ENCODE results near the gene TH. TPM values are rescaled to one million over a fixed set of nuclear protein-coding genes. Genes with fewer than 3 reads are reported as not detected.
A peak's percentile ranks its signal among the peaks of the same experiment; 100 is the strongest.

TH gene
- total RNA-seq, 2 experiments from 2014 or later: not detected

DNA sequence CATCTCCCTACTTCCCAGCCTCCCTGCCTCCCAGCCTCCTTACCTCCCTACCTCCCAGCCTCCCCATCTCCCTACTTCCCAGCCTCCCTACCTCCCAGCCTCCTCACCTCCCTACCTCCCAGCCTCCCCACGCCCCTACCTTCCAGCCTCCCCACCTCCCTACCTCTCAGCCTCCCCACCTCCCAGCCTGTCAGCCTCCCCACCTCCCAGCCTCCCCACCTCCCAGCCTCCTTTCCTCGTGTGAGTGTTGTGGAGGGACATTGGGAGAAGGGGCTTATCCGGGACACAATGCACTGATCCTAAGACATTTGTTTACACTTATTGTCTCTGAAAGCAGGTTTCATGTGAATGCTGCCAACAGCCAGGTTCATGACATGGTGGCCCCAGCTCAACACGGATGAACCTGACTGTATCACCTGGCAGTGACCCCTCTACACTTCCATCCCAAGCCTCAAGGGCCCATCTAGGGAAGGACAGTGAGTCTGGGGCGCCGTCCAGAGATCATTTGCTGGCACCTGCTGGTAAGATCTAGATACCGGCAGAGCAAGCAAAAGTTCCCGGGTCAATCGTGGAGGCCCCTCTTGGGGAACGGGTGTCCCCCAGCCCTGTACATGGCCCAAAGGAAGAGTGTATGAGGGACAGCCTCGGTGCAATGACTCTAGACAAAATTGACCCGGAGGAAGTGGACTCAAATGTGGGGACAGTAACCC lies 34.5 kb upstream of the TH start:
- CTCF ChIA-PET: no interaction called here
- Mint-ChIP-seq H3K9me3 (ENCODE audit: insufficient read depth) (no peaks in the 10 kb centered on the region), H3K4me3 (no peak overlapping the region), H3K36me3 (ENCODE audit: low read depth) (no peaks in the 10 kb centered on the region), H3K4me1 (ENCODE audit: low read depth) (no peaks in the 10 kb centered on the region), H3K27ac (no peak overlapping the region), H3K27me3 (ENCODE audit: low read depth) (no peaks in the 10 kb centered on the region)
- DNase-seq: no peak
- no peak for ATAC-seq
- POLR2A ChIA-PET: no interaction called here

- ChIA-PET POLR2A (no interaction called here), CTCF (no interaction called here)
- no peaks in the 10 kb centered on the region for H3K27me3 Mint-ChIP-seq (ENCODE audit: low read depth)
- ATAC-seq: no peak
- no peaks in the 10 kb centered on the region for H3K9me3 Mint-ChIP-seq (ENCODE audit: insufficient read depth)
- no peak for DNase-seq
- H3K36me3 Mint-ChIP-seq (ENCODE audit: low read depth): no peaks in the 10 kb centered on the region
- no peak overlapping the region for H3K4me3 Mint-ChIP-seq
- no peak overlapping the region for H3K27ac Mint-ChIP-seq
- H3K4me1 Mint-ChIP-seq (ENCODE audit: low read depth): no peaks in the 10 kb centered on the region
Observed at GRCh38 chr11:2205214-2205720, 33.7 kb upstream of the TH start.

DNA sequence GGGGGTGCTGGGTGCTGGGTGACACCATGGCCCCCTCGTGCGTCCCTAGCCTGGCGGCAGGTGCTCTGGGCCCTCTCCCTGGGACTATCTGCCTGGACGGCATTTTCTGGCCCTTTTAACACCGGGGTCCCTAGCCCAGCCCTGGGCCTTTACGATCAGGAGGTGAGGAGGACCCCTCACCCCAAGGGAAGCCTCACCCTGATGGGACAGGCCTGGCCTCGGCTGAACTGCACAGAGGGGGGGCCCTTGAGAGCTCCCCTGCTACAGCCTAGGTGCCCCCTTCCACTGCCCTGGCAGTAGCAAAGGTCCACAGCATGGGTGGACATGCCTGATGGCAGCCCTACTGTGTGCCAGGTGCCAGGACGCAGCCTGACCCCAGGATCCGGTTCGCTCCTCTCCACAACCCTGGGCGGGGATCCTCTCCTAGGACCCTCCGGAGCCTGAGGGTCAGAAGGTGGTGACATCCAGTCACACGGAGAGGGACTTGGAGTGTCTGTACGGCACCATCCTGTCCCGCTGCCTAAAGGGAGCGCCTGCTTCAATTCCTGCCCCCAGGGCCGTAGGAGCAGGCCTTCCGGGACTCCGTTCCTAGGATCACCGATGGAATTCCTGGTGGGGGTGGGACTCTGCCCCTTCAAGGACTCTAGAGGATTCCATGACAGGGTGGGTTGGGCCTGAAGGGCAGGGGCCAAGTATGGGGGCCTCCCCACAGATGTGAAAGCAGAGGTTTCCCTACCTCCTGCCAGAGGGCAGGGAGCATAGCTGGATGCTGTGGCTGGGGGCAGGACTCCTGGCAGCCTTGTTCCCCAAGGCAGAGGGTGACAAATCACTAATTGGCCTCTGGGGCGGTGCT lies 33.0 kb upstream of the TH start:
- CTCF ChIA-PET: no interaction called here
- Mint-ChIP-seq H3K9me3 (ENCODE audit: insufficient read depth) (no peaks in the 10 kb centered on the region), H3K27ac (no peak overlapping the region), H3K4me1 (ENCODE audit: low read depth) (no peaks in the 10 kb centered on the region), H3K4me3 (no peak overlapping the region), H3K36me3 (ENCODE audit: low read depth) (no peaks in the 10 kb centered on the region), H3K27me3 (ENCODE audit: low read depth) (no peaks in the 10 kb centered on the region)
- ATAC-seq: no peak
- POLR2A ChIA-PET: no interaction called here
- DNase-seq: no peak

- Mint-ChIP-seq H3K27ac (no peak overlapping the region), H3K4me3 (no peak overlapping the region), H3K9me3 (ENCODE audit: insufficient read depth) (no peaks in the 10 kb centered on the region), H3K27me3 (ENCODE audit: low read depth) (no peaks in the 10 kb centered on the region), H3K36me3 (ENCODE audit: low read depth) (no peaks in the 10 kb centered on the region), H3K4me1 (ENCODE audit: low read depth) (peaks cover 2% of the 10 kb centered on the region)
- DNase-seq: no peak
- no peak for ATAC-seq
- CTCF ChIA-PET: no interaction called here
- POLR2A ChIA-PET: no interaction called here
Observed at GRCh38 chr11:2203440-2204259, 32.0 kb upstream of the TH start.

- Mint-ChIP-seq H3K4me3 (no peak overlapping the region), H3K27me3 (ENCODE audit: low read depth) (no peaks in the 10 kb centered on the region), H3K36me3 (ENCODE audit: low read depth) (no peaks in the 10 kb centered on the region), H3K27ac (no peak overlapping the region), H3K9me3 (ENCODE audit: insufficient read depth) (no peaks in the 10 kb centered on the region), H3K4me1 (ENCODE audit: low read depth) (peaks cover 2% of the 10 kb centered on the region)
- ATAC-seq (no peak), DNase-seq (no peak)
- ChIA-PET CTCF (interaction anchor here (2.0 kb wide), 1 partner anchor 218 kb away, joined by 8 read pairs; no protein-coding TSS in a partner anchor), POLR2A (no interaction called here)
Observed at GRCh38 chr11:2202900-2203439, 31.4 kb upstream of the TH start.

GRCh38 chr11:2202071-2202899 lies 30.7 kb upstream of the TH start:
- ChIA-PET CTCF (interaction anchor here (1.3 to 2.0 kb wide), 2 partner anchors 99 to 219 kb away, joined by 3 to 8 read pairs; partner anchors contain the start of genes C11orf21 and TSPAN32), POLR2A (no interaction called here)
- Mint-ChIP-seq H3K27me3 (ENCODE audit: low read depth) (no peaks in the 10 kb centered on the region), H3K27ac (peak overlapping the region; percentile 11), H3K4me3 (no peak overlapping the region), H3K9me3 (ENCODE audit: insufficient read depth) (no peaks in the 10 kb centered on the region), H3K4me1 (ENCODE audit: low read depth) (peaks cover 2% of the 10 kb centered on the region), H3K36me3 (ENCODE audit: low read depth) (no peaks in the 10 kb centered on the region)
- ATAC-seq (no peak), DNase-seq (no peak)

DNA sequence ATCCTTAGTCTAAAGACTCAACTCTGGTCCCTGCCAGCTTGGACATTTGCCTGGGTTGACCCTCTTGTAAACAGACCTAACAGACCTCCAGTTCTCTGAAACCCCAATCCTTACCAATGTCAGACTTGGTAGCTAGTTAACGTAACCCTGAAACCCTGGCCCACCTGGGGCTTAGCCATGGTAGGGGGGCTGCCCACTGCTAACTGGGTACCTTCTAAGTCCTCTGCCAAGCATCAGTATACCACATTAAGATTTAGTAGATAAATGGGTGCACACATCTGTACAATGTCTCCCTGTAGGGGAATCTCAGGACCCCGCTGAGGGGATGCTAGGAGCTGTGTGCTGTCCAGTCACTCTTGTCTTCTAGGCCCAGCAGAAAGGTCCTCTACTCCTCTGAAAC lies 29.9 kb upstream of the TH start:
- POLR2A ChIA-PET: no interaction called here
- ATAC-seq (no peak), DNase-seq (no peak)
- CTCF ChIA-PET: interaction anchor here (1.3 to 2.0 kb wide), 2 partner anchors 100 to 219 kb away, joined by 3 to 8 read pairs; partner anchors contain the start of genes C11orf21 and TSPAN32
- Mint-ChIP-seq H3K27me3 (ENCODE audit: low read depth) (peaks cover 6% of the 10 kb centered on the region), H3K9me3 (ENCODE audit: insufficient read depth) (no peaks in the 10 kb centered on the region), H3K36me3 (ENCODE audit: low read depth) (no peaks in the 10 kb centered on the region), H3K27ac (peak overlapping the region; percentile 11), H3K4me3 (no peak overlapping the region), H3K4me1 (ENCODE audit: low read depth) (peaks cover 5% of the 10 kb centered on the region)

- DNase-seq: no peak
- ChIA-PET POLR2A (no interaction called here), CTCF (interaction anchor here (1.3 to 2.0 kb wide), 2 partner anchors 101 to 220 kb away, joined by 3 to 8 read pairs; partner anchors contain the start of genes C11orf21 and TSPAN32)
- no peak for ATAC-seq
- Mint-ChIP-seq H3K27me3 (ENCODE audit: low read depth) (peaks cover 11% of the 10 kb centered on the region), H3K9me3 (ENCODE audit: insufficient read depth) (no peaks in the 10 kb centered on the region), H3K4me3 (no peak overlapping the region), H3K4me1 (ENCODE audit: low read depth) (peaks cover 5% of the 10 kb centered on the region), H3K27ac (no peak overlapping the region), H3K36me3 (ENCODE audit: low read depth) (no peaks in the 10 kb centered on the region)
Observed at GRCh38 chr11:2200957-2201519, 29.4 kb upstream of the TH start.

DNA sequence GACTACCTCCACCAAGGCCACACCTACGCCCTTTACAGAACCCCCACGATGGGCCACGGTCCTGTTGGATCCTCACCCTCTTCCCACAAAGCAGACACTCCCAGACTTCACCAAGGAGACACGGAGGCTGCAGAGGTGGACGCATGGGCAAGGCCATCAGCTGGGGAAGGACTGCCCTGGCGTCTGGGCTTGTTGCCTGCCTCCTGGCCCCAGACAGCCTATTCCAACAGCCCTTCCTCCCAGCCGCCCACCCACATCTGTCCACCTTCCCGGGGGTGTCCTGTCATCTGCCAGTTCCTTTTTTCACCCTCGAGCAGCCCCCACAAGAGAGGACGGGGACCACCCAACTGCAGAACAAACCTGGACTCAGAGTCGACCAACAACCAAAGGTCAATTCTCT lies 28.9 kb upstream of the TH start:
- Mint-ChIP-seq H3K4me1 (ENCODE audit: low read depth) (peaks cover 5% of the 10 kb centered on the region), H3K27ac (no peak overlapping the region), H3K27me3 (ENCODE audit: low read depth) (peaks cover 12% of the 10 kb centered on the region), H3K9me3 (ENCODE audit: insufficient read depth) (no peaks in the 10 kb centered on the region), H3K36me3 (ENCODE audit: low read depth) (no peaks in the 10 kb centered on the region), H3K4me3 (no peak overlapping the region)
- ChIA-PET POLR2A (no interaction called here), CTCF (no interaction called here)
- no peak for DNase-seq
- ATAC-seq: no peak

DNA sequence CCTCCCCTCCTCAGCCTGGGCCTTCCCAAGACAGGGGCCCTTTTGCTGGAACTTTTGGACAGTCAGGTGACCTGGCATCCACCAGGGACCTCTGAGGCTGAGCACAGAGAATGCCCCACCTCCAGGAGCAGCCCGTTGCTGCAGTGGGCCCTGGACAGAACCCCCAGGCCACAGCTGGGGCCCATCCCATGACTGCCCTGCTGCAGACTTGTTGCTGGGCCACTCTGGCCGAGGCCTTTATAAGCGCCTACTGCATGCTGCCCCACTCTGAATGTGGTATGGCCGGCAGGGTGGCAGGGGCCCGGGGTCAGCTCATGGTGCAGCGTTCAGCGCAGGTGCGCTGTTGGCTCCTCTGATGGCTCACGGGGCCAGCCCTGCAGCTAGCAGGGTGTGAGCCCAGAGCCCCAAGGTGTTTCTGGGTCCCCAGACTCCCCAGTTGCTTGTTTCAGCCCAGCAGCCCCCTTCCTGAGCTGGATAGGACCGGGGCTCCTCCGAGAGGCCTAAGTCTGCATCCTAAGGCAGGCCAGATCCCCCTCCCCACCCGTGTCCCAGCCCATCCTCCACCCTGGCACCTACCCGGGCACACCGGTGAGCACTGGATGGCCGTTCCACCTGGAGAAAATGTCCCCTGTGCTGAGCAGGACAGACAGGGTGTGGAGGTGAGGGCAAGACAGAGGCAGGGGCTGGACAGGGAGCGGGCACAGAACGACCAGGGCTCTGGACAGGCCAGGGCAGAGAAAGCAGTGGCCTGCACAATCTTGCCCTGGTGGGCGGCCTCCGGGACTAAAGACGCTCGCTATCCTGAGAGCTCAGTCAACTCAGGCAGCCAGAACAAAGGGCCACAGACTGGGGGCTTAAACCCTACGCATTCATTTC lies 28.1 kb upstream of the TH start:
- no peaks in the 10 kb centered on the region for H3K36me3 Mint-ChIP-seq (ENCODE audit: low read depth)
- ChIA-PET CTCF (interaction anchor here (1.6 to 2.6 kb wide), 5 partner anchors 43 to 220 kb away, joined by 3 to 16 read pairs (median 4); no protein-coding TSS in a partner anchor), POLR2A (no interaction called here)
- DNase-seq (no peak), ATAC-seq (no peak)
- no peak overlapping the region for H3K4me3 Mint-ChIP-seq
- peaks cover 5% of the 10 kb centered on the region for H3K4me1 Mint-ChIP-seq (ENCODE audit: low read depth)
- peaks cover 12% of the 10 kb centered on the region for H3K27me3 Mint-ChIP-seq (ENCODE audit: low read depth)
- H3K27ac Mint-ChIP-seq: no peak overlapping the region
- H3K9me3 Mint-ChIP-seq (ENCODE audit: insufficient read depth): no peaks in the 10 kb centered on the region

All from activated CD8-positive, alpha-beta T cell treated with anti-CD3 and anti-CD28 coated beads, Interleukin-2, amount 10 ng/mL, durations not matched to agents 7 days and 5 days (primary cell).